Fibroblast of skin of abdomen (primary cell): ENCODE data around the gene PMAIP1. TPM values are rescaled to one million over a fixed set of nuclear protein-coding genes. Genes with fewer than 3 reads are reported as not detected.
A peak's percentile ranks its signal among the peaks of the same experiment; 100 is the strongest.
"Not testable (repeated sequence)": the region's sequence is repeated elsewhere in the genome, so short reads cannot be mapped to it uniquely, and the experiment has no call there.

Experiments used
- DNase-seq: peaks from one replicate; pipeline ENCODE4 v3.0.0-alpha.2; 2013
- polyA plus RNA-seq, 2 experiments: library from polyadenylated mRNA; unstranded; fragments of 120-200 nt; gene quantifications; one replicate each; pipeline ENCODE4 v1.2.1, GENCODE V29; 2013; ENCODE audit not compliant: insufficient read length in 2 of 2

Gene PMAIP1
- 26.1 TPM for polyA plus RNA-seq (2013, experiment 1 of 2; ENCODE audit: insufficient read length)
- polyA plus RNA-seq (2013, experiment 2 of 2; ENCODE audit: insufficient read length), result 25.9 TPM

GRCh38 chr18:59899298-59900221 lies at the start of gene PMAIP1:
TSS of gene PMAIP1 (plus strand) at chr18:59899996. CDS start at chr18:59900178, 182 bp downstream.
- peak; percentile 95 for DNase-seq

DNA sequence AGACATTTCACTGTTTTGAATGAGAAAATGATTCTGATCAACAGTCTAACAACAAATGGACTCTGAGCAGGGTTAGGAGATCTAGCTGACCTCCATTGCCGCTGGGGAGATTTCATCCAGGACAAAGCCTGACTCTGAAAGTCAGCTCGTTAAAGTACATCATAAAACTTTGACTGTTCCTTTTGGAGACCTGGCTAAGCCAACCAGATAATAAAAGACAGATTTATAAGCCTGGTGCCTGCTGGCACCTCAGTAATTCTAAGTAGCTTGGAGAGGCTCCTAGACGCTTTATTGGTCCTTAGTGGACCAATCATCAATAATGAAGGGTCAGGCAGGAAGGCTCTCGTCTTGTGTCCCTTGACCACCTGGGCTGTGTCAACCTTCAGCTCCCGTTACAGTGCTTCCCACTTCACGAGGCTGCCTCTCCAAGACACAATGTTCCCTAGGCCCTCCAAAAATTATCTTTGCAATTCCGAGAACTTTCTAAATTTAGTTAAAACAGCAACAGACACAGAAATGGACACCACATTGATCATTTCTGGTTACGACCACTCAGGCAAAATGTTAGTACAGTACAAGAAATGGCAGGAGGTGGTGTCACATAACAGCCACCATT lies 47.9 kb upstream of the PMAIP1 start:
- no peak for DNase-seq

- no peak for DNase-seq
Observed at GRCh38 chr18:59852548-59852947, 47.2 kb upstream of the PMAIP1 start.

DNA sequence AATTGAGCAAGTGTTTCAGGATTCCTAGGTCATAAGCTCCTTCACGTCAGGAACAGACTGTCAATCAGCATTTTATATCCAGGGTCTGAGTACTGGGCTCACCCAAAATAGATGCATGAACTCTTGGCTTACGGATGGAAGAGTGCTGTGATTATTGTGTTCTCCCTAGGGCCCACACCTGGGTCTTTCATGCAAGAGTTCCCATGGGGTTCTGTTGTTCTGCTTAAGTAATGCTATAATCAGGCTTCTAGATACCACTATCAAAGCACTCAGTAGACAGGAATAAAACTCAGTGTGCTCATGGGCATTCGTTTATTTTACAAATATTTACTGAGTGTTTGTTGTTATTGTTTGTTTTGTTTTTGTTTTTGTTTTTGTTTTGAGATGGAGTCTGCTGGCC lies 46.4 kb upstream of the PMAIP1 start:
- no peak for DNase-seq

- not testable (repeated sequence) for DNase-seq
Observed at GRCh38 chr18:59853988-59854387, 45.8 kb upstream of the PMAIP1 start.

DNA sequence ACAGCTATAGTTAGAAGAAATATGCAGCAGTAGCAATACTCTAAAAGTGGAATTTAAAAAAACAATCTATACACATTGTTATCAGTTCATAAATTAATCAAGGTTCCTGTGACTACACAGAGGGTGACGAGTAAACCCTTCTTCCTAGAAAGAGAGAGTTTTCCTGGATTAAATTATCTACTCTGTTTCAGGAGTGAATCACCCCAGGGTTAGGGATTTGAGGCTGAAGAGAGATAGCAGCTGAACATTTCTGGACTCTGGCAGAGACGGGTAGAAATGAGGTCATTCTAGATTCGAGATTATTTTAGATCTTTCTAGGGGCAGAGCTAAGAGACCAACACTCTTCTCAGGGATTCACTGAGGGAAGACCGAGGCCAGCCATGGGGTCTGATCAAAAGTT lies 38.8 kb upstream of the PMAIP1 start:
- DNase-seq, result peak; percentile 26

DNA sequence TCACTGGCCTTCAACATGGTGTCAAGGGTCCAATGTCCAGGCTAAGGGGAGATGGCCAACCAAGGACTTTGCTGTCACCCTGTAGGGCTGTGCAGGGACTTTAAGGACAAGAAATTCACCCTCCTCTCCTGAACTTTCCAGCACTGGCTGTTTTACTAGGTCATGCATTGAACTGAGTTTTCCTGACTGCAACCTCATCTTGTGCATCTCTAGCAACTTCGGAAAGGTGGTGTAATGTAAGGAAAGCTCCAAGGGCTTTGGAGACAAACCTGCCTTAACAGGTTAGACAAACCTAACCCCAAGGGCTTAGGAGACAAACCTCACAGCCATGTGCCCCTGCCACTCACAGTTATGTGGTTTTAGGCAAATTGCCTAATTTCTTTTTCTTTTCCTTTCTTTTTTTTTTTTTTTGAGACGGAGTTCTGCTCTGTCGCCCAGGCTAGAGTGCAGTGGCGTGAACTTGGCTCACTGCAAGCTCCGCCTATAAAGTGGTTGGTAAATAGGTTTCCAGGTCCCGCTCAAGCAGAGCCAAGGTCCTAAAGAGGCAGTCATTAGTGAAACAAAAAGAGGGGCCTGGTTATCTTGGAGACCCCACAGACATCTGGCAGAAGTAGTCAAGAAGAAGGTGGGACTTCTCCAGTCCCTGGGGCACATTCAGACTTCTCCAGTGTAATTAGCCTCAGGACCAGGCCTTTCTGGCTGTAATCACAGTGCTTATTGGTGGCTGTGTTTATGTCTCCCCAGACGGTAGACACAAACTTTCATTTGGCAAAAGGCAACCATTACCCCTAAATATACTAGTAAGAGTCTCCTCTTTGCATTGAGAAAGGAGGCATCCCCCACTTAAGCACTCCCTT lies 37.6 kb upstream of the PMAIP1 start:
- no peak for DNase-seq

- no peak for DNase-seq
Observed at GRCh38 chr18:59865241-59865986, 34.4 kb upstream of the PMAIP1 start.

DNA sequence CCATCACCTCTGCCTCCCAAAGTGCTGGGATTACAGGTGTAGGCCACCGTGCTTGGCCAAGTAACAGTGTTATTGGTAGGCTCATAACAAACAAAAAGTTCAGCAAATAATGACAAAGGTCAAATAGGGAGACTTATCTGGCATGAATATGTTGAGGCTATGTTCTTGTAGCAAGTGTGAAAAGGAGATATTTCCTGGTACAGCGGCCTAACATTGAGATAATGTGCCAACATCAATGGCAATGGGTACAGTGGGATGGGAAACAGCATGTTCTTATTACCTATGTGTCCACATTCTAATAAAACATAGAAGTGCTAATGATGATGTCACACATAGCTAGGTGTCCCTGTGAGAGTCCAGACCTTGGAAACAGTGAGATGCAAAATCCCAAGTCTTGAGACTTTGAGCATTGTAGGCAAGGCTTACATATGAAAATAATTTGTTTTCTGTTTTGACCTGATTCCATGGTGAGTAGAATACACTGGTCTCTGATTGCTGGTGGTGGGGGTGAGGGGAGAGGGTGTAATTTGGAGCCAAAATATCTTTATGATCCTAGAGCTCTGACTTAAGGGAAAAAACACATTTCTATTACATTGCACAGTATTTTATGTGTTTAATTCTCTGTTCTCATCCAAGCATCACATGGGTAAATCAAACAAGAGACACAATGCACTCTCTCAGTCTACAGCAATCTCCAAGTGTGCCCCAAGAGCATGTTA lies 33.1 kb upstream of the PMAIP1 start:
- DNase-seq, result no peak

- DNase-seq, result no peak
Observed at GRCh38 chr18:59867337-59868104, 32.3 kb upstream of the PMAIP1 start.

GRCh38 chr18:59870623-59871130 lies 29.1 kb upstream of the PMAIP1 start:
- peak; percentile 53 for DNase-seq

GRCh38 chr18:59871711-59872362 lies 28.0 kb upstream of the PMAIP1 start:
- no peak for DNase-seq

DNA sequence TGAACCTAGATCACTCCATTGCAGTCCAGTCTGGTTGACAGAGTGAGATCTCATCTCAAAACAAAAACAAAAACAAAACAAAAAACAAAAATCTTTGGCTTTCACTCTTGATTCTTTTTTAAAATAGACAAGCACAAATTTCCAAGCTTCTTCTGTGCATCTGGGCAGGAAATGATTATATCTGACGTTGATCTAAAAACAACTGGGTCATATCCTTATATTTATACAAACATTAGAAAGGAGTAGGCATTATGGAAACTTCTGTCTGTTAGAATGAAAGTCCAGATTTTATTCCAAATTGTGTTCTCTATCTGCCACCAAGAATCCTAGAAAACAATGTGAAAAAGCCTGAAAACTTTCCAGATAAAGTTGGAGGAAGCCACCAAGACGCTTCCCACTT lies 26.2 kb upstream of the PMAIP1 start:
- DNase-seq, result no peak

DNA sequence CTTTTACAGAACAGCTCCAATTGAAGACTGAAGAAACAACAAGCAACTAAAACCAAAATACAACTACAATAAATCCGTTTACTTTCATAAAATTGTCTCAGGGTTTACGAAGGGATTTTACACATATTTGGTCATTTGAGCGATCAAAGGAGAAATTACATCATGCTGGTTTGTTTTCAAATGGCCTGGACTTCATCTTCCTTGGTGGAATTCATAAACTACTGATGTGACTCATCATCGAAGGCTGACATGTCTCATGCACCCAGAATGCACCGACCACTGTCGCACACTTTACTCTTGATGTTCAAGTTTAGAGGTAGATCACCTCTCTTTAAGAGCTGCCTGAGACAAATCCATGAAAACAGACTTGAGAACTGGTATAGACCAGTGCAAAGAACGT lies 25.6 kb upstream of the PMAIP1 start:
- DNase-seq, result peak; percentile 88

DNA sequence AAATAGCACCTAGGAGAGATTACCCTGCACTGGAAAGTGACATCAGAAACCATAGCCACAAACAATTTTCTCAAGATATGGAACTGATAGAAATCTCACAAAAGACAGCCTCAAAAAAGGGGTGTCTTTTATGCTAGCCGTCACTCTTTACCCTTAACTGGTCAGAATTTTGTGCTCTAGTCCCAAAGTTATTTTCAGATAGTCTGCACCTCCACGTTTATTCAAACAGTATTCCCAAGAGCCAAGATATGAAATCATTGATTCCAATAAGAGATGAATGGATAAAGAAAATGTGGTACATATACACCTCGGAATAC lies 23.5 kb upstream of the PMAIP1 start:
- DNase-seq, result no peak

DNA sequence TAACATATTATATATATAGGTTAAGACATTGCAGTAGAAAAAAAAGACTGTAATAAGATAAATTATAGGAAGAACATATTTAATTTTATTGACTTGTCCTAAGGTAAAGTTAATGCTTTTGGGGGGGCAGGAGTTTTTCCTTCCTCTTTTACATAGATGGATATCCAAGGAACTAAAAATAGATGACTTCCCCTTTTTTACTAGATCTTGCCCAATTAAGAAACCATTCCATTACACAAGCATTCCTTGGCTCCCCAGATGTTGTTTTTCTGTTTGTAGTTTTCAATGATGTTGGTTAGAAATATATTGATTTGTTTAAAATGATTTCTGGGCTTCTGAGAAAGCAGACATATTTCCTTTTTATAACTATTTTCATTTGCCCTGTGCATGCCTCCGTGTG lies 22.4 kb upstream of the PMAIP1 start:
- DNase-seq, result no peak

DNA sequence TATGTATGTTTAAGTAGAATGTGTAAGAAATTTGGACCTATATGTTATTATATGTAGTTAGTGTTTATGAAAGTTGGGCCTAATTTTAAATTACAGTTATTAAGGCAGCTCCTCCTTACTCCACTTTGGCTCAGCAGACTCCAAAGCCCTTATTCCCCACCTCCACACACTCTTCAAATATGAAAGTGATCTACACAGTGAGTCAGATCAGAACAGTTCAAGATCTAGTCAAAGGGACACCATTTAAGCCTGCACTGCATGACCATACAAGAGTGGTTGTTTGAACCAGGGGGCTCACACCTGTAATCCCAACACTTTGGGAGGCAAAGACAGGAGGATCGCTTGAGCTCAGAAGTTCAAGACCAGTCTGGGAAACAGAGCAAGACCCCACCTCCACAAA lies 21.2 kb upstream of the PMAIP1 start:
- DNase-seq, result peak; percentile 24

GRCh38 chr18:59881728-59882656 lies 17.8 kb upstream of the PMAIP1 start:
- DNase-seq, result peak; percentile 68

- DNase-seq, result peak; percentile 51
Observed at GRCh38 chr18:59884351-59884750, 15.4 kb upstream of the PMAIP1 start.
